ENCODE measurements around the gene MIPEP.

MIPEP gene

GRCh38 chr13:23692816-23693215 is 196.4 kb downstream of the MIPEP start:
- TF ChIP-seq, protein P1, sequence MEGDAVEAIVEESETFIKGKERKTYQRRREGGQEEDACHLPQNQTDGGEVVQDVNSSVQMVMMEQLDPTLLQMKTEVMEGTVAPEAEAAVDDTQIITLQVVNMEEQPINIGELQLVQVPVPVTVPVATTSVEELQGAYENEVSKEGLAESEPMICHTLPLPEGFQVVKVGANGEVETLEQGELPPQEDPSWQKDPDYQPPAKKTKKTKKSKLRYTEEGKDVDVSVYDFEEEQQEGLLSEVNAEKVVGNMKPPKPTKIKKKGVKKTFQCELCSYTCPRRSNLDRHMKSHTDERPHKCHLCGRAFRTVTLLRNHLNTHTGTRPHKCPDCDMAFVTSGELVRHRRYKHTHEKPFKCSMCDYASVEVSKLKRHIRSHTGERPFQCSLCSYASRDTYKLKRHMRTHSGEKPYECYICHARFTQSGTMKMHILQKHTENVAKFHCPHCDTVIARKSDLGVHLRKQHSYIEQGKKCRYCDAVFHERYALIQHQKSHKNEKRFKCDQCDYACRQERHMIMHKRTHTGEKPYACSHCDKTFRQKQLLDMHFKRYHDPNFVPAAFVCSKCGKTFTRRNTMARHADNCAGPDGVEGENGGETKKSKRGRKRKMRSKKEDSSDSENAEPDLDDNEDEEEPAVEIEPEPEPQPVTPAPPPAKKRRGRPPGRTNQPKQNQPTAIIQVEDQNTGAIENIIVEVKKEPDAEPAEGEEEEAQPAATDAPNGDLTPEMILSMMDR (IDR thresholded peaks at IDR 0.05; ENCODE audit: low read depth, low read length): no peak
- TF ChIP-seq MYC (IDR thresholded peaks at IDR 0.05; ENCODE audit: low read depth, low read length): no peak
- no peak for TF ChIP-seq POLR2A (IDR thresholded peaks at IDR 0.05; ENCODE audit: extremely low read depth, insufficient read length)
- TF ChIP-seq MAX (IDR thresholded peaks at IDR 0.05; ENCODE audit: low read depth, low read length): no peak
- DNase-seq (ENCODE audit: low read depth): no peak
- H3K4me3 ChIP-seq (ENCODE audit: low read depth, low read length): no peak overlapping the region

DNA sequence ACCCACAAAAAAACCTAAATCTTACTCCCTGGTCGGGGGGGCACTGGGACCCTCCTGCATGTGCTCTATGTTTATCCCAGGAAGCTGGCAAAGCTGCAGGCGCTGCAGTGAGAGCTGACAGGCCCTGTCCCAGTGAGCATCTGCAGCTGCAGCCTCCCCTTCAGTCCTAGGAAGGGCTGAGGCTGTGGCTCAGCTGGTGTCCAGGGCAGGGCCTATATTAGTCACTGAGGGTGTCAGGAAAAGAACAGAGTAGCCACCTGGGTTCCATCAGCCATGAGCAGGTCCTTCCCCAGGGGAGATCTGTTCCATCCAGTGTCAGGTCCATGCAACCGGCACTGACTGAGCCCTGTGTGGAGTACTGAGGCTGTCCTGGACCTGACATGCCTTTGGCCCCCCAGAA is 198.5 kb downstream of the MIPEP start:
- H3K4me3 ChIP-seq (ENCODE audit: low read depth, low read length): no peak overlapping the region
- TF ChIP-seq POLR2A (IDR thresholded peaks at IDR 0.05; ENCODE audit: extremely low read depth, insufficient read length) (no peak), MAX (IDR thresholded peaks at IDR 0.05; ENCODE audit: low read depth, low read length) (no peak), MYC (IDR thresholded peaks at IDR 0.05; ENCODE audit: low read depth, low read length) (no peak)
- TF ChIP-seq, protein P1 (IDR thresholded peaks at IDR 0.05; ENCODE audit: low read depth, low read length): no peak
- no peak for DNase-seq (ENCODE audit: low read depth)

- no peak for DNase-seq (ENCODE audit: low read depth)
- no peak overlapping the region for H3K4me3 ChIP-seq (ENCODE audit: low read depth, low read length)
- TF ChIP-seq, protein P1 (IDR thresholded peaks at IDR 0.05; ENCODE audit: low read depth, low read length): no peak
- TF ChIP-seq MYC (IDR thresholded peaks at IDR 0.05; ENCODE audit: low read depth, low read length) (no peak), POLR2A (IDR thresholded peaks at IDR 0.05; ENCODE audit: extremely low read depth, insufficient read length) (no peak), MAX (IDR thresholded peaks at IDR 0.05; ENCODE audit: low read depth, low read length) (no peak)
Measured at GRCh38 chr13:23688336-23688735, 200.9 kb downstream of the MIPEP start.

GRCh38 chr13:23687614-23688013 is 201.6 kb downstream of the MIPEP start:
- TF ChIP-seq MAX (IDR thresholded peaks at IDR 0.05; ENCODE audit: low read depth, low read length) (no peak), POLR2A (IDR thresholded peaks at IDR 0.05; ENCODE audit: extremely low read depth, insufficient read length) (no peak), MYC (IDR thresholded peaks at IDR 0.05; ENCODE audit: low read depth, low read length) (no peak)
- TF ChIP-seq, protein P1 (IDR thresholded peaks at IDR 0.05; ENCODE audit: low read depth, low read length): no peak
- no peak overlapping the region for H3K4me3 ChIP-seq (ENCODE audit: low read depth, low read length)
- DNase-seq (ENCODE audit: low read depth): no peak

DNA sequence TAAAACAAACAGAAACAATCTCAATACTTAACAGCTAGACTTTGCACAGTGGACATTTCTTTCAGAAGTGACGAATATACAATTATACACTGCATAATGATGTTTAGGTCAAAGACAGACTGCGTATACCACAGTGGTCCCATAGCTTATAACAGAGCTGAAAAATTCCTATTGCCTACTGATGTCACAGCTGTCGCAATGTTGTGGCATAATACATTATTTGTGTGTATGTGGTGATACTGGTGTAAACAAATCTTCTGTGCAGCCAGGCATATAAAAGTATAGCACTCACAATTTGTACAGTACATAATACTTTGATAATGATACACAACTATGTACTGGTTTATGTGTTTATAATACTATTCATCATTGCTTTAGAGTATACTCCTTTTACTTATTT is 202.3 kb downstream of the MIPEP start:
- no peak for DNase-seq (ENCODE audit: low read depth)
- no peak overlapping the region for H3K4me3 ChIP-seq (ENCODE audit: low read depth, low read length)
- TF ChIP-seq POLR2A (IDR thresholded peaks at IDR 0.05; ENCODE audit: extremely low read depth, insufficient read length) (no peak), MYC (IDR thresholded peaks at IDR 0.05; ENCODE audit: low read depth, low read length) (no peak), MAX (IDR thresholded peaks at IDR 0.05; ENCODE audit: low read depth, low read length) (no peak)
- TF ChIP-seq, protein P1 (IDR thresholded peaks at IDR 0.05; ENCODE audit: low read depth, low read length): no peak

DNA sequence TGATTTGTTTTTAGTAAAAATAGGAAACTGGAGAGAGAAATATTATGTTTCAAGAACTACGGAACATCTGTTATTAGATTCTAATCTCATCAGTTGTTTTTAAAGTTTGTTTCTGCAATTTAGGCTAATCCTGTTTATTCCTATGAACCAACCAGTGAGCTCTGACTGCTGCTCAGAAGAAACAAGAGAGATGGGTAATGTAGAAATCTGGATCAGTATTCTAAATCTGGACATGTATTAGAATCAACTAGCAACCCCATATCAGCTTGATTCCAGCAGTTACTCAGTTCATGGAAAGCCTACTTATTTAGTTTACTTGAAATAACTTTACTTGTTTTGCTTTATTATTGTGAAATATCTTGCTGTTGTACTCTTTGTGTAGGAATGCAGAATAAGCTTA is 203.8 kb downstream of the MIPEP start:
- TF ChIP-seq MYC (IDR thresholded peaks at IDR 0.05; ENCODE audit: low read depth, low read length): no peak
- no peak for TF ChIP-seq MAX (IDR thresholded peaks at IDR 0.05; ENCODE audit: low read depth, low read length)
- TF ChIP-seq POLR2A (IDR thresholded peaks at IDR 0.05; ENCODE audit: extremely low read depth, insufficient read length): no peak
- no peak for DNase-seq (ENCODE audit: low read depth)
- H3K4me3 ChIP-seq (ENCODE audit: low read depth, low read length): no peak overlapping the region
